ENCODE measurements around the gene PDE8A. TPM values are rescaled to one million over a fixed set of nuclear protein-coding genes. Genes with fewer than 3 reads are reported as not detected.
"Not testable (repeated sequence)": the region's sequence is repeated elsewhere in the genome, so short reads cannot be mapped to it uniquely, and the experiment has no call there.

Gene PDE8A
- total RNA-seq, 1 donor from 2014 or later: 23.7 TPM

DNA sequence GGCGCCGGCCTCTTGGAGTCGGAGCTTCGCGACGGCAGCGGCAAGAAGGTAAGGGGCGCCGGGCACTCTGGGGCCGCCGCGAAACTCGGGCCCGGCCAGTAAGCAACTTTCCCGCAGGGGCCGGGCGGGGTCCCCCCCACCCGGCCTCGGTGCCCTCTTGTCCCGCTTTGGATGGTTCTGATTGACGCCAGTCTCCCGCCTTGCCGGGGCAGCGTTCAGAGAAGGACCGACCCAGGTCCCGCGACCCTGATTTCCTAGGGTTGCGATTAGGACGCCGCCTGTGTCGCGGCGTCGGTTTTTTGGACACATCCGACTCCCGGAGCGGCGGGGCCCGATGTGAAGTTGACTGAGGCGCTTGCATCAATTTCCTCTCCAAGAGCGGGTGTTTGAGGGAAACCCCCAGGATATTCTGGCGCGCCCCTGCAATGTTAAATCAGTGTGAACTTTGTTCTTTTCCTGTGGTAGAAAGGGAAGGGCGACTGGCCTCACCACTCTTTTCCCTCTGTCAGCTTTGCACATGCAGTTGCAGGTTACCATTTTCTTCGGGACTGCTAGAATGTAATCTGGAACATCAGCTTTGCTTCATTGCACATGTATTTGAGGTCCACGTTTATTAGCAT lies 755 bp downstream of the PDE8A start:
- peak overlapping the region; percentile 53 for H3K27ac Mint-ChIP-seq (ENCODE audit: unreplicated experiment)
- no peaks in the 10 kb centered on the region for H3K27me3 Mint-ChIP-seq (ENCODE audit: unreplicated experiment)
- peaks cover 27% of the 10 kb centered on the region for H3K4me1 Mint-ChIP-seq (ENCODE audit: unreplicated experiment)
- DNase-seq (ENCODE audit: extremely low spot score, unreplicated experiment): no peak
- H3K36me3 Mint-ChIP-seq (ENCODE audit: unreplicated experiment): no peaks in the 10 kb centered on the region
- H3K4me3 Mint-ChIP-seq (ENCODE audit: unreplicated experiment): peak overlapping the region; percentile 88
- no peak for TF ChIP-seq CTCF (IDR thresholded peaks at IDR 0.05)
- H3K9me3 Mint-ChIP-seq (ENCODE audit: unreplicated experiment): no peaks in the 10 kb centered on the region

DNA sequence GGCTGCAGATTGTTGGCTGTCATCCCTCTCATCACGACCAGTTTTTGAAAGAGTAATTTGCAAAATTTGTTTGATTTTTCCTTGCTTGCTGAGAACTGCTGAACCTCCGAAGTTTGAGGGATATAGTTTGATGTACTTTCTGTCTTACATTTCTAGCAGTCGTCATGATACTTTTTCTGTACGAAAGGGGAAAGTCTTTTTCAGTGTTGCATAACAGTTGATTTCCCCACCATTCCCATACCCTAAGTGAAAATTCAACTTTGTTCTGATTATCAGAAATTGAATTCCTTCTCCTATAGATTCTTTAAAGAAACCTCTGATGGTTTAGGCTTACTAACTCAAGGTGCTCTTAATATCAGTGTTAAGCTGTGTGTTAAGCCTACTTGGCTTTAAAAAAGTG lies 1.6 kb downstream of the PDE8A start:
- Mint-ChIP-seq H3K36me3 (ENCODE audit: unreplicated experiment) (no peaks in the 10 kb centered on the region), H3K27ac (ENCODE audit: unreplicated experiment) (no peak overlapping the region), H3K27me3 (ENCODE audit: unreplicated experiment) (no peaks in the 10 kb centered on the region), H3K4me1 (ENCODE audit: unreplicated experiment) (peaks cover 28% of the 10 kb centered on the region), H3K4me3 (ENCODE audit: unreplicated experiment) (peak overlapping the region; percentile 88), H3K9me3 (ENCODE audit: unreplicated experiment) (no peaks in the 10 kb centered on the region)
- no peak for TF ChIP-seq CTCF (IDR thresholded peaks at IDR 0.05)
- no peak for DNase-seq (ENCODE audit: extremely low spot score, unreplicated experiment)

DNA sequence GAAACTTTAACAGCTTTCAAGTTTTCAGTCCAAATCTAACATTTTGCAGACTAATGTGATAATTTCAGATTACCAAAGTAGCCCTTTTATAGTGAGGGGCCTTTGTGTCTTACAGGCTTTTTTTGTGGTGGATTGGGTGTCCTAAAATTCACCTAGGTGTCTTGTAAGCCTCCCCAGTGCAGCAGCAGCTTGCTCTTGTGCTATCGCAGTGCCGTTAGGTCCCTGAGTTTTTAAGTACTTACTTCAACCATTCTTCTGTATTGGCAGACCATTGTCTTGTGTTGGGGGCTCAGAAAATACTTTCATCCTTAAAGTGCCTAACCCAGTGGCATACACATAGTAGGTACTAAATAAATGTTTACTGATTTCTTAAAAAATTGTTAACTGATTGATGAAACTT lies 2.1 kb downstream of the PDE8A start:
- H3K36me3 Mint-ChIP-seq (ENCODE audit: unreplicated experiment): no peaks in the 10 kb centered on the region
- DNase-seq (ENCODE audit: extremely low spot score, unreplicated experiment): no peak
- H3K4me3 Mint-ChIP-seq (ENCODE audit: unreplicated experiment): no peak overlapping the region
- TF ChIP-seq CTCF (IDR thresholded peaks at IDR 0.05): no peak
- no peaks in the 10 kb centered on the region for H3K9me3 Mint-ChIP-seq (ENCODE audit: unreplicated experiment)
- H3K4me1 Mint-ChIP-seq (ENCODE audit: unreplicated experiment): peaks cover 31% of the 10 kb centered on the region
- no peaks in the 10 kb centered on the region for H3K27me3 Mint-ChIP-seq (ENCODE audit: unreplicated experiment)
- H3K27ac Mint-ChIP-seq (ENCODE audit: unreplicated experiment): no peak overlapping the region

- Mint-ChIP-seq H3K36me3 (ENCODE audit: unreplicated experiment) (no peaks in the 10 kb centered on the region), H3K27ac (ENCODE audit: unreplicated experiment) (no peak overlapping the region), H3K9me3 (ENCODE audit: unreplicated experiment) (no peaks in the 10 kb centered on the region), H3K27me3 (ENCODE audit: unreplicated experiment) (no peaks in the 10 kb centered on the region), H3K4me1 (ENCODE audit: unreplicated experiment) (peaks cover 24% of the 10 kb centered on the region), H3K4me3 (ENCODE audit: unreplicated experiment) (no peak overlapping the region)
- no peak for TF ChIP-seq CTCF (IDR thresholded peaks at IDR 0.05)
- no peak for DNase-seq (ENCODE audit: extremely low spot score, unreplicated experiment)
Measured at GRCh38 chr15:84985158-84985557, 3.5 kb downstream of the PDE8A start.

DNA sequence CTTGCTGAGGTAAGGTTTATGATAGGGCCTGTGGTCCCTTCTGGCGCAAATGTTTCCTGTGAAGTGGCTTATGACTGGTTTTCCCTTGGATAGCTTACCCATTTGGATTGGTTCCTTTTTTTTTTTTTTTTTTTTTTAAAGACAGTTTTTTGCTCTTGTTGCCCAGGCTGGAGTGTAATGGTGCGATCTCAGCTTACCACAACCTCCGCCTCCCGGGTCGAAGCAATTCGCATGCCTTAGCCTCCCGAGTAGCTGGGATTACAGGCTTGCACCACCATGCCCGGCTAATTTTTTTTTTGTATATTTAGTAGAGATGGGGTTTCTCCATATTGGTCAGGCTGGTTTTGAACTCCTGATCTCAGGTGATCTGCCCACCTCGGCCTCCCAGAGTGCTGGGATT lies 5.7 kb downstream of the PDE8A start:
- not testable (repeated sequence) for H3K27ac Mint-ChIP-seq (ENCODE audit: unreplicated experiment); DNase-seq (ENCODE audit: extremely low spot score, unreplicated experiment); H3K4me3 Mint-ChIP-seq (ENCODE audit: unreplicated experiment); H3K27me3 Mint-ChIP-seq (ENCODE audit: unreplicated experiment); H3K9me3 Mint-ChIP-seq (ENCODE audit: unreplicated experiment); H3K36me3 Mint-ChIP-seq (ENCODE audit: unreplicated experiment)
- peaks cover 30% of the 10 kb centered on the region for H3K4me1 Mint-ChIP-seq (ENCODE audit: unreplicated experiment)

Measured in osteocyte (in vitro differentiated cells).